ENCODE results near the gene PHYKPL.
A peak's percentile ranks its signal among the peaks of the same experiment; 100 is the strongest.

Gene PHYKPL

DNA sequence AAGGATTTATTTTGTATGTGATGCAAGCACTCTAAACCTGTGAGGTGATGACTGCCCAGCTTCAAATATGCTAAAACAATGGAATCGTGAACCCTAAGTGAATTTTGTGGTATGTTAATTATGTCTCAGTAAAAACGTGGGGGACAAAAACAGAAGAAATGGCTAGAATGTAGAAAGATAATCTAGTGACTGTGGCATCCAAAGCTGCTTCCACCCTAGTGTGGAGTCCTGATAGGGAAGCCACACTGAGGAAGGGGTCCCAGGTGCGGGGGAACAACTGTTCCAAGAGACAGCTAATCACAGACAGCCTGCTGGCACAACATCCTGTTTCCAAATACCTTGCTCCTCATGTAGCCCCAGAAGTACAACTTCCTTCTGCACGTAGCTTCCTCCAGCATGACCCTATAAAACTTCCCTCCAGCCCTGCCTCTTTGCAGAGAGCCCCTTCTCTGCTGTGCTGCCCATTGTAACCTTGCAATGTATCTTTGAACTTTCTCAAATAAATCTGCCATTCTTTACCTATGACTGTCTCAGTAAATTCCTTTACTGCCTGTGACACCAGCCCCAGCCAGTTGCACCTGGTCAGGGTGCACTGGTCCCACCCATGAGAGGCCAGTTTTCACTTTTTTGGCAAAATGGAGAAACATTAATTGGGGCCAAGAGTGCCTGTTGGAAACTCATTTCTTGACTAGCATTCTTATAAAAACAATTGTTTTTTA, 50.3 kb downstream of the PHYKPL start:
- DNase-seq: no peak

- DNase-seq: no peak
Observed at GRCh38 chr5:178180141-178180863, 52.3 kb downstream of the PHYKPL start.

GRCh38 chr5:178177569-178177968, 55.0 kb downstream of the PHYKPL start:
- no peak for DNase-seq

DNA sequence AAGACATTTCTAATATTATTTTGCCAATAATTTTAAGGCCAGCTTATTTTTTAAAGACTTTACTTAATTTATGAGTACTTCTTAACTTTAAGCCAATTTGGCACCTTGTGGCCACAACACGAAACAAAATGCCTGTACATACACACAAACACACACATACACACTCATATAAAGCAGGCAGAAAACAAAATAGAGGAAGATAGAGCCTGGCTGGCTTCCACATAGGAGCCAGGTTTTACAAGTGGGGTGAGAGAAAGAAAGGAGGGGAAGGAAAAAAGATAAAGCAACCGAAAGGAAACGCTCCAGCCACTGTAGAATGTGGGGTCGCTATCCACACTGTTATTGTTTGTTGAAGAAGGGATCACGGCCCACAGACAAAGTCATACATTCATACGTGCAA, 55.8 kb downstream of the PHYKPL start:
- no peak for DNase-seq

DNA sequence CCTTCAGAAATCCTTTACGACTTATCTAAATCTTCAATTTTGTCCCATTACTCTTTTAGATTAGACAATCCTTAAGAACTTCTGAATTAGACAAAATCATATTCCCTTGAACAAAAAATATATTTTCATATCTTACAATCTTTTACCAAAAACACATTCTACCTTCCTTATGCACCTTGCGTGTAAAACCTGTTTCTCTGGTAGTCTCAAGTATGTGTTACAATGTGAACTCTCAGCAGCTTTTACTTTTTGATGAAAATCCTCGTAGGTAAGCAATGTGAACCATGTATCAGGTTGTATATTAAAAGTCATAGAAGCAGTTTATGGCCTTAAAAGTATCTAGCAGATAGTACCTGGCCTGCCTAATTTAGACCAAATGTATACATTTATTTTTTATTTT, 58.1 kb downstream of the PHYKPL start:
- DNase-seq: no peak

DNA sequence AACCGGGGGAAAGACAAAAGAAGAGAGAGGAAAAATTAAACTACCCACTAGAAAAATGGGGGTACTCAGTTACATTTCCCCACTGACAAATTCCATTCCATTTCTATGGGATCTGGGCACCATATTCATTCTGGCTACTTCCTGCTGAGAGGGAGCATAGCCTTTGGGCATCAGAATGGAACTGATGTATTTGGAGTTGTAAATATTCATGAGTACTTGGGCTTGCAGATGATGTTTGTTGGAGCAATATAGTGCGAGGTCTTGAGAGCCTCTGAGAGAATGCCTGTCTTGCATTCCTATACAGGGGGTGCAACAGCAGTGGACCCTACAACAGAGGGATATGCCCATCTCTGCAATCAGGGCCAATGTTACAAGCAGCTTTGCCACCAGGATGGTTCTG, 62.1 kb downstream of the PHYKPL start:
- no peak for DNase-seq

- DNase-seq: no peak
Observed at GRCh38 chr5:178165581-178165980, 67.0 kb downstream of the PHYKPL start.

GRCh38 chr5:178163772-178164735, 68.5 kb downstream of the PHYKPL start:
- peak; percentile 97 for DNase-seq

DNA sequence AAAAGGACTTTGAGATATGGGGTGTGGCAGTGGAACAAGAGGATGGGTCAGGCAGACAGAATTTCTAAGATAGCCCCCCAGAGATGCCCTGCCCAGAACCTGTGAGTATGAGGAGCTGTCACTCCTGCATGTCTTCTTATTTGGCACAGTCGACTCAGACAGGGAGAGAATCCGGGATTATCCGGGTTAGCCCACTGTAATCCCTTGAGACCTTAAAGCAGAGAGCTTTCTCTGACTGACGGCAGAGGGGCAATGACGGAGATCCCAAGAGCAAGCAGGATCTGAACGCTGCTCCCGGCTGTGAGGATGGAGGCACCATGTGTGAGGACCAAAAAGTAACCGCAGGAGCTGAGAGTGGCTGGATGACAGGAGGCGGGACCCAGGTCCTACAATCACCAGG, 70.1 kb downstream of the PHYKPL start:
- no peak for DNase-seq

- DNase-seq: no peak
Observed at GRCh38 chr5:178160176-178160575, 72.4 kb downstream of the PHYKPL start.
